ENCODE results near the gene ADGRG3. TPM values are rescaled to one million over a fixed set of nuclear protein-coding genes. Genes with fewer than 3 reads are reported as not detected.

ADGRG3 gene
- total and polyA plus RNA-seq, 2 experiments from 2014 or later, result not detected

DNA sequence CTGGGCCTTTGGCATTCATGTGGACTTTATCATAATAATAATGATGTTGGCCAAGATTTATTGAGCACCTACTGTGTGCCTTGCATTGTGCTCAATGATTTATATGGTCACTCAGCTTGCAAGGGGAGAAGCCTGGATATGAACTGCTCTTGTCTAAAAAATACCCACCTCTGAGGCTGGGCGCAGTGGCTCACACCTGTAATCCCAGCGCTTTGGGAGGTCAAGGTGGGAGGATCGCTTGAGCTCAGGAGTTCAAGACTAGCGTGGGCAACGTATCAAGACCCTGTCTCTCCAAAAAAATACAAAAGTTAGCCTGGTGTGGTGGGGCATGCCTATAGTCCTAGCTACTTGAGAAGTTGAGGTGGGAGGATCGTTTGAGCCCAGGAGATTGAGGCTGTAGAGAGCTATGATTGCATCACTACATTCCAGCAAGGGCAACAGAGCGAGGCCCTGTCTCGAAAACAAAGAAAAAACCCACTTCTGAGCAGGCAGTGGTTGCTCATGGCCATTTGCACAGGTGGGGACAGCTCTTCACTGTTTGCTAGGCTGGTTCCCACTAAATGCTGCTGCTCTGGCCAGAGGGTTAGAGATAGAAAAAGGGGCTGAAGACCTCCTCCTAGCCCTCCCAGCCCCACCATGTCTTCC lies 43.9 kb upstream of the ADGRG3 start (continued):
- TF ChIP-seq, protein P1, sequence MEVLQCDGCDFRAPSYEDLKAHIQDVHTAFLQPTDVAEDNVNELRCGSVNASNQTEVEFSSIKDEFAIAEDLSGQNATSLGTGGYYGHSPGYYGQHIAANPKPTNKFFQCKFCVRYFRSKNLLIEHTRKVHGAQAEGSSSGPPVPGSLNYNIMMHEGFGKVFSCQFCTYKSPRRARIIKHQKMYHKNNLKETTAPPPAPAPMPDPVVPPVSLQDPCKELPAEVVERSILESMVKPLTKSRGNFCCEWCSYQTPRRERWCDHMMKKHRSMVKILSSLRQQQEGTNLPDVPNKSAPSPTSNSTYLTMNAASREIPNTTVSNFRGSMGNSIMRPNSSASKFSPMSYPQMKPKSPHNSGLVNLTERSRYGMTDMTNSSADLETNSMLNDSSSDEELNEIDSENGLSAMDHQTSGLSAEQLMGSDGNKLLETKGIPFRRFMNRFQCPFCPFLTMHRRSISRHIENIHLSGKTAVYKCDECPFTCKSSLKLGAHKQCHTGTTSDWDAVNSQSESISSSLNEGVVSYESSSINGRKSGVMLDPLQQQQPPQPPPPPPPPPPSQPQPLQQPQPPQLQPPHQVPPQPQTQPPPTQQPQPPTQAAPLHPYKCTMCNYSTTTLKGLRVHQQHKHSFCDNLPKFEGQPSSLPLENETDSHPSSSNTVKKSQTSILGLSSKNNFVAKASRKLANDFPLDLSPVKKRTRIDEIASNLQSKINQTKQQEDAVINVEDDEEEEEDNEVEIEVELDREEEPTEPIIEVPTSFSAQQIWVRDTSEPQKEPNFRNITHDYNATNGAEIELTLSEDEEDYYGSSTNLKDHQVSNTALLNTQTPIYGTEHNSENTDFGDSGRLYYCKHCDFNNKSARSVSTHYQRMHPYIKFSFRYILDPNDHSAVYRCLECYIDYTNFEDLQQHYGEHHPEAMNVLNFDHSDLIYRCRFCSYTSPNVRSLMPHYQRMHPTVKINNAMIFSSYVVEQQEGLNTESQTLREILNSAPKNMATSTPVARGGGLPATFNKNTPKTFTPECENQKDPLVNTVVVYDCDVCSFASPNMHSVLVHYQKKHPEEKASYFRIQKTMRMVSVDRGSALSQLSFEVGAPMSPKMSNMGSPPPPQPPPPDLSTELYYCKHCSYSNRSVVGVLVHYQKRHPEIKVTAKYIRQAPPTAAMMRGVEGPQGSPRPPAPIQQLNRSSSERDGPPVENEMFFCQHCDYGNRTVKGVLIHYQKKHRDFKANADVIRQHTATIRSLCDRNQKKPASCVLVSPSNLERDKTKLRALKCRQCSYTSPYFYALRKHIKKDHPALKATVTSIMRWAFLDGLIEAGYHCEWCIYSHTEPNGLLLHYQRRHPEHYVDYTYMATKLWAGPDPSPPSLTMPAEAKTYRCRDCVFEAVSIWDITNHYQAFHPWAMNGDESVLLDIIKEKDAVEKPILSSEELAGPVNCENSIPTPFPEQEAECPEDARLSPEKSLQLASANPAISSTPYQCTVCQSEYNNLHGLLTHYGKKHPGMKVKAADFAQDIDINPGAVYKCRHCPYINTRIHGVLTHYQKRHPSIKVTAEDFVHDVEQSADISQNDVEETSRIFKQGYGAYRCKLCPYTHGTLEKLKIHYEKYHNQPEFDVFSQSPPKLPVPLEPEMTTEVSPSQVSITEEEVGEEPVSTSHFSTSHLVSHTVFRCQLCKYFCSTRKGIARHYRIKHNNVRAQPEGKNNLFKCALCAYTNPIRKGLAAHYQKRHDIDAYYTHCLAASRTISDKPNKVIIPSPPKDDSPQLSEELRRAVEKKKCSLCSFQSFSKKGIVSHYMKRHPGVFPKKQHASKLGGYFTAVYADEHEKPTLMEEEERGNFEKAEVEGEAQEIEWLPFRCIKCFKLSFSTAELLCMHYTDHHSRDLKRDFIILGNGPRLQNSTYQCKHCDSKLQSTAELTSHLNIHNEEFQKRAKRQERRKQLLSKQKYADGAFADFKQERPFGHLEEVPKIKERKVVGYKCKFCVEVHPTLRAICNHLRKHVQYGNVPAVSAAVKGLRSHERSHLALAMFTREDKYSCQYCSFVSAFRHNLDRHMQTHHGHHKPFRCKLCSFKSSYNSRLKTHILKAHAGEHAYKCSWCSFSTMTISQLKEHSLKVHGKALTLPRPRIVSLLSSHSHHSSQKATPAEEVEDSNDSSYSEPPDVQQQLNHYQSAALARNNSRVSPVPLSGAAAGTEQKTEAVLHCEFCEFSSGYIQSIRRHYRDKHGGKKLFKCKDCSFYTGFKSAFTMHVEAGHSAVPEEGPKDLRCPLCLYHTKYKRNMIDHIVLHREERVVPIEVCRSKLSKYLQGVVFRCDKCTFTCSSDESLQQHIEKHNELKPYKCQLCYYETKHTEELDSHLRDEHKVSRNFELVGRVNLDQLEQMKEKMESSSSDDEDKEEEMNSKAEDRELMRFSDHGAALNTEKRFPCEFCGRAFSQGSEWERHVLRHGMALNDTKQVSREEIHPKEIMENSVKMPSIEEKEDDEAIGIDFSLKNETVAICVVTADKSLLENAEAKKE (CRISPR knock-in tag; IDR thresholded peaks at IDR 0.05), result no peak

DNA sequence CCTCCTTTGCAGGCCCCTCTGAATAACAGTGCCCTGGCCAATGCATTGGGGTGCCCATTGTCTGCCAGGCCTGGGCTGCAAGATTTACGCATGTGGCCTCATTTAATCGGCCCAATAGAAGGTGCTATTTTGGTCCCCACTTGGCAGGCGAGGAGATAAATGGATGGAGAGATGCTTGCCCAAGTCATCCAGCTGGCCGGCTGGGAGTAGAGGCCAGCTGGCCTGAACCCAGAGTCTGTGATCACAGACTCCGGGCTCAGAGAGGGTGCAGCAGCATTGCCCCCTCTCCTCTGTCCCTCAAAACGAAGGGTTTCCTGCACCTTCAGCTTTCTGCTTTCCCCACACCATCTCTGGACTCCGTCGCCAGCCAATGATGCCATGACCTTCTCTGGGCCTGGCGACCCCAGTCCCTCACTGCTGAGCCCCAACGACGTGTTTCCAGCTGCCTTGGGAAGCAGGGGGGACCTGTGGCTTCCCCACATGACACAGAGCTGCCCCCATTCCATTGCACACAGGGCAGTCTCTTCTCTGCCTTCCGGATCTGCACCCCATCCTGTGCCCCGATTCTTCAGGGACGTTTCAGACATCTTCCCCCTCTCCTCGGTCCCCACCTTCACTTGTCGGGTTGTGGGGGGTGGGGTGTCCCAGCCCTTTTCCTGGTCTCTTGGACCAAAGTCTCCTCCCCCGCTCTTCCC lies 43.2 kb upstream of the ADGRG3 start:
- no peaks in the 10 kb centered on the region for H4K20me1 ChIP-seq (replicated peaks; ENCODE audit: insufficient read depth)
- peaks cover 61% of the 10 kb centered on the region for H3K4me1 Mint-ChIP-seq
- no peak overlapping the region for H3K27ac Mint-ChIP-seq
- H3K27ac ChIP-seq (ENCODE audit: low read depth), result no peak overlapping the region
- 0 out of 2 replicates have a peak, but pooled peaks cover 5% of the 10 kb centered on the region for H3K4me1 ChIP-seq (ENCODE audit: insufficient read depth)
- DNase-seq (ENCODE audit: low spot score), result no peak
- no peak overlapping the region for H3K4me3 ChIP-seq
- H3K36me3 Mint-ChIP-seq (ENCODE audit: low read depth), result no peaks in the 10 kb centered on the region
- H3F3A ChIP-seq (replicated peaks; ENCODE audit: low read depth), result no peaks in the 10 kb centered on the region
- no peaks in the 10 kb centered on the region for H3K36me3 ChIP-seq (ENCODE audit: insufficient read depth)
- ATAC-seq, result no peak
- no peaks in the 10 kb centered on the region for H3K9me2 ChIP-seq (ENCODE audit: insufficient read depth)
- no peak overlapping the region for H3K4me2 ChIP-seq
- H3K4me3 Mint-ChIP-seq, result no peak overlapping the region
- no peaks in the 10 kb centered on the region for H3K27me3 ChIP-seq (ENCODE audit: insufficient read depth)
- no peaks in the 10 kb centered on the region for H3K79me2 ChIP-seq (replicated peaks; ENCODE audit: insufficient read depth)
- peaks cover 22% of the 10 kb centered on the region for H3K27me3 Mint-ChIP-seq (ENCODE audit: insufficient read depth, low read depth, poor library complexity)
- no peaks in the 10 kb centered on the region for H3K9me3 Mint-ChIP-seq
- H2AFZ ChIP-seq, result no peak overlapping the region
- TF ChIP-seq, protein P2, sequence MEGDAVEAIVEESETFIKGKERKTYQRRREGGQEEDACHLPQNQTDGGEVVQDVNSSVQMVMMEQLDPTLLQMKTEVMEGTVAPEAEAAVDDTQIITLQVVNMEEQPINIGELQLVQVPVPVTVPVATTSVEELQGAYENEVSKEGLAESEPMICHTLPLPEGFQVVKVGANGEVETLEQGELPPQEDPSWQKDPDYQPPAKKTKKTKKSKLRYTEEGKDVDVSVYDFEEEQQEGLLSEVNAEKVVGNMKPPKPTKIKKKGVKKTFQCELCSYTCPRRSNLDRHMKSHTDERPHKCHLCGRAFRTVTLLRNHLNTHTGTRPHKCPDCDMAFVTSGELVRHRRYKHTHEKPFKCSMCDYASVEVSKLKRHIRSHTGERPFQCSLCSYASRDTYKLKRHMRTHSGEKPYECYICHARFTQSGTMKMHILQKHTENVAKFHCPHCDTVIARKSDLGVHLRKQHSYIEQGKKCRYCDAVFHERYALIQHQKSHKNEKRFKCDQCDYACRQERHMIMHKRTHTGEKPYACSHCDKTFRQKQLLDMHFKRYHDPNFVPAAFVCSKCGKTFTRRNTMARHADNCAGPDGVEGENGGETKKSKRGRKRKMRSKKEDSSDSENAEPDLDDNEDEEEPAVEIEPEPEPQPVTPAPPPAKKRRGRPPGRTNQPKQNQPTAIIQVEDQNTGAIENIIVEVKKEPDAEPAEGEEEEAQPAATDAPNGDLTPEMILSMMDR (conservative IDR thresholded peaks at IDR 0.05; ENCODE audit: low read depth in 2 of 2), result no peak
- TF ChIP-seq NANOG (IDR thresholded peaks at IDR 0.05; ENCODE audit: borderline replicate concordance) (no peak), EZH2phosphoT487 (IDR thresholded peaks at IDR 0.05; ENCODE audit: unreplicated experiment) (no peak), CREB1 (CRISPR knock-in tag; IDR thresholded peaks at IDR 0.05; ENCODE audit: low read depth) (no peak)
- TF ChIP-seq, protein P1 (CRISPR knock-in tag; IDR thresholded peaks at IDR 0.05), result no peak

All from GM23338 (cell line).